Fibroblast of lung (primary cell): ENCODE results near the gene CSNK2A1.

Source experiments
- CTCF ChIP-seq, 2 donors: IDR thresholded peaks in 1 of 2; conservative IDR thresholded peaks in 1 of 2; 1 replicate in 1 of 2; 2 replicates in 1 of 2; pipeline ENCODE4 v1.5.1; 2011 to 2012; ENCODE audit warnings: low read length in 2 of 2, control low read depth in 1 of 2, inconsistent platforms in 1 of 2, low read depth in 1 of 2, mild to moderate bottlenecking in 1 of 2
- EZH2 ChIP-seq: IDR thresholded peaks from 2 replicates; pipeline ENCODE4 v1.5.1; 2012; ENCODE audit warnings: low read length, control low read depth, mild to moderate bottlenecking; ENCODE audit errors: missing control alignments

DNA sequence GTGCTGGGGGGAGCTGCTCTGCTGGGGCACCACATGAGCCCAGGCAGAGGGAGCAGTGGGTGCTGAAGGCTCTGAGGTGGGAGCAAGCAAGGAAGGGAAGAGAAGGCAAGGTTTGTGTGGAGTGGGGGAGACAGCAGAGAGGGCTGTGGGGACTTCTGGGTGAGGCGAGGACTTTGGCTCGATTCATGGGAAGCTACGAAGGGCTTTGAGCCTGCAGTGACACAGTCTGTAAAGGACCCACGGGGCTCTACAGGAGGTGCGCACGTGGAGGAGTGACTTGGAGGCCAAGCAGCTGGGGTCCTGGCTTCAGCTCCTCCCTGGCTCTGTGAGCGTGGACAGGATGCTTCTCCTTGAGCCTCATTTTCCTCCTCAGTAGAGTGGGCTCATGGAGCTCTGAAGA, 29.1 kb upstream of the CSNK2A1 start:
- TF ChIP-seq CTCF (conservative IDR thresholded peaks at IDR 0.05 in 1 of 2, IDR thresholded peaks at IDR 0.05 in 1 of 2; ENCODE audit: low read depth in 1 of 2, low read length in 2 of 2) (no peak), EZH2 (no peak)
